ENCODE data around the gene DOCK7. TPM values are rescaled to one million over a fixed set of nuclear protein-coding genes. Genes with fewer than 3 reads are reported as not detected.
"Not testable (repeated sequence)": the region's sequence is repeated elsewhere in the genome, so short reads cannot be mapped to it uniquely, and the experiment has no call there.

The DOCK7 gene, protein sequence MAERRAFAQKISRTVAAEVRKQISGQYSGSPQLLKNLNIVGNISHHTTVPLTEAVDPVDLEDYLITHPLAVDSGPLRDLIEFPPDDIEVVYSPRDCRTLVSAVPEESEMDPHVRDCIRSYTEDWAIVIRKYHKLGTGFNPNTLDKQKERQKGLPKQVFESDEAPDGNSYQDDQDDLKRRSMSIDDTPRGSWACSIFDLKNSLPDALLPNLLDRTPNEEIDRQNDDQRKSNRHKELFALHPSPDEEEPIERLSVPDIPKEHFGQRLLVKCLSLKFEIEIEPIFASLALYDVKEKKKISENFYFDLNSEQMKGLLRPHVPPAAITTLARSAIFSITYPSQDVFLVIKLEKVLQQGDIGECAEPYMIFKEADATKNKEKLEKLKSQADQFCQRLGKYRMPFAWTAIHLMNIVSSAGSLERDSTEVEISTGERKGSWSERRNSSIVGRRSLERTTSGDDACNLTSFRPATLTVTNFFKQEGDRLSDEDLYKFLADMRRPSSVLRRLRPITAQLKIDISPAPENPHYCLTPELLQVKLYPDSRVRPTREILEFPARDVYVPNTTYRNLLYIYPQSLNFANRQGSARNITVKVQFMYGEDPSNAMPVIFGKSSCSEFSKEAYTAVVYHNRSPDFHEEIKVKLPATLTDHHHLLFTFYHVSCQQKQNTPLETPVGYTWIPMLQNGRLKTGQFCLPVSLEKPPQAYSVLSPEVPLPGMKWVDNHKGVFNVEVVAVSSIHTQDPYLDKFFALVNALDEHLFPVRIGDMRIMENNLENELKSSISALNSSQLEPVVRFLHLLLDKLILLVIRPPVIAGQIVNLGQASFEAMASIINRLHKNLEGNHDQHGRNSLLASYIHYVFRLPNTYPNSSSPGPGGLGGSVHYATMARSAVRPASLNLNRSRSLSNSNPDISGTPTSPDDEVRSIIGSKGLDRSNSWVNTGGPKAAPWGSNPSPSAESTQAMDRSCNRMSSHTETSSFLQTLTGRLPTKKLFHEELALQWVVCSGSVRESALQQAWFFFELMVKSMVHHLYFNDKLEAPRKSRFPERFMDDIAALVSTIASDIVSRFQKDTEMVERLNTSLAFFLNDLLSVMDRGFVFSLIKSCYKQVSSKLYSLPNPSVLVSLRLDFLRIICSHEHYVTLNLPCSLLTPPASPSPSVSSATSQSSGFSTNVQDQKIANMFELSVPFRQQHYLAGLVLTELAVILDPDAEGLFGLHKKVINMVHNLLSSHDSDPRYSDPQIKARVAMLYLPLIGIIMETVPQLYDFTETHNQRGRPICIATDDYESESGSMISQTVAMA (N-terminal part only)
- total RNA-seq = 10 to 100 TPM; 11.3 to 16.0 TPM
- long read RNA-seq, partial matches to known transcripts = 1 of 2 reads
- long read RNA-seq, other reads (novel, unspliced or antisense) = 0 of 2 reads

DNA sequence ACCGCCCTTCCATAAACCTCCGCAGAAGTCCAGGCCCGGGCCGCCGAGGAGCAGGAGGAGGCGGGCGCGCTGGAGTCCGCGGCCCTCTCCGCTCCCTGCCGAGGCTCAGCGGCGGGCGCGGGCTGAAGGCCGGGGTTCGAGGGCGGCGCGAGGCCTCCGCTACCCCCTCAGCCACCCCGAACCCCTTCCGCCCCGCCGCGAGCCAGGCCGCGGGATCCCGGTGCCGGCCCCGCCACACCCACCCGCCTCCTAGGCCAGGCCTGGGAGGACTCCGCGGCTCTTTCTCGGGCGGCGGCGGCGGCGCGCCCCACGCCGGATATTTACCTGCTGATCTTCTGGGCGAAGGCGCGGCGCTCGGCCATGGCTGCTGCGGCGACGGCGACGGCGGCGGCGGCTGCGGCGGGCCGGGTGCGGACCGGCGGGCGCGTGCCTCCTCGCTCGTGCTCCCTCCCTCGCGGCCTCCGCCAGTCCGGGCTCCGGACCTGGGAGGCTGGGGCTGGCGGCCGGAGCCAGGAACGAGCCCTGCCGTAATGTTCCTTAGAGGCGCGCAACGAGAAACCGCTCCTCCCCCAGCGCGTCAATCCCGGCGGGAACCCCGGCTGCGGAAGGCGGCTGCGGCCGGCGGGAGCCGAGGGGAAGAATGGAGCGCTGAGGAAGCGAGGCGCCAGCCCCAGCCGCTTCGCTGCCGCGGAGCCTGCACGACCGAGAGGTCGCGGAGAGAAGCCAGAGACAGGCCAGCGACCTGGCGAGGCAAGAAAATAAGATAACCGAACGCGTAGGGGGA, at the start of gene DOCK7:
DOCK7 (minus strand) TSS at position 484 of the 784 bp plus-strand sequence; CDS start at position 362, 122 bp downstream.
- intact Hi-C loops (cut with DNase I) = no loop called here
- peak; percentile 81 for DNase-seq
- peak; percentile 90 to 93 for ATAC-seq

DNA sequence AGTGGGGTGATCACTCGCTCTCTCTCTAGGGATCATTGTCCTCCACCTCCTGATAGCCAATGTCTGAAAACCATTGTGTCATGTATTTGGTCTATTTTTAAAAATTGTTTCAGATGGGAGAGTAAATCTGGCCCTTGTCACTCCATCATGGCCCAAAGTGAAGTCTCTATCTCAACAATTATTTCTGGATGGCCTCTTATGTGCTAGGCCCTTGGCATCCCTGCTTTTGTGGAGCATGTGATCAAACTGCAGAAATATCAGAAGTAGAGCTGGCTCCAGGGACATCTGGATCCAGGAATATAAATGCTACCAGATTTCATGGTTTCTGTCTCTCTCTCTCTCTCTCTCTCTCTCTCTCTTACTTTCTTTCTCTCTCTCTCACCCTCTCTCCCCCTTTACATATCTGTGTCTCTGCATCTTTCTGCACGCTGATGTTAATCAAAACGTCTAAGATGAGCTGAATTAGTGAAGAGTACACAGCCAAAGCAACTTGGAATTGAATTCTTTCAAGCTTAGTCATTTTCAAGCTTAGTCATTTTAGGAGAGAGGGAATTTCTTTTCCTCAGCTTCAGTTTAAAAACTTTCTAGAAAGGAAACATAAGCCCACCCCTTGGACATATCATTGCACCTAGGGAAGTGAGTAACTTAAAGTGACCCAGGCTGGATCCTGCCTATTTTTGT, 47.4 kb upstream of the DOCK7 start:
- DNase-seq (no peak), ATAC-seq (peak; percentile 35 to 47)
- intact Hi-C loops (cut with DNase I) = loop anchor here in 1 of 2 donors (5.0 kb wide), 1 partner anchor 203 kb away; no protein-coding TSS in a partner anchor

DNA sequence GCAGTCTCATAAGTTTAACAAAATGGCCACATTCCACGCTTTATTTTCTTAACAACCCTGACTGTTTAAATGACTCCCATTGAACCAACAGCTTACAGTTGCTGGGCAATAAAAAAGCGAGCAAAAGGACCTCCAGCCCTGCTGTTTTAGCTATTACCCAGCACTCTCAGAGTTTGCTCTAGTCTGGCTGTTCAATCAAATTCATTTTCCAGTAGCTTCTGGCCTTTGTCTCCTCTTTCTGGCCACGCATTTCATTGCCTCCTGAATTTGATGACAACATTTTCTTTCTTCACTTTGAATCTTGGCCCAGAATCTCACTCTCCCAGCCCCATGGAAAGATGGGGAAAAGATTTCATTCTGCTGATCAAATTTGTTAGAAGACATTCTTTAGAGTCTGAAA, 44.1 kb upstream of the DOCK7 start:
- intact Hi-C loops (cut with DNase I) = no loop called here
- ATAC-seq (no peak), DNase-seq (no peak)

DNA sequence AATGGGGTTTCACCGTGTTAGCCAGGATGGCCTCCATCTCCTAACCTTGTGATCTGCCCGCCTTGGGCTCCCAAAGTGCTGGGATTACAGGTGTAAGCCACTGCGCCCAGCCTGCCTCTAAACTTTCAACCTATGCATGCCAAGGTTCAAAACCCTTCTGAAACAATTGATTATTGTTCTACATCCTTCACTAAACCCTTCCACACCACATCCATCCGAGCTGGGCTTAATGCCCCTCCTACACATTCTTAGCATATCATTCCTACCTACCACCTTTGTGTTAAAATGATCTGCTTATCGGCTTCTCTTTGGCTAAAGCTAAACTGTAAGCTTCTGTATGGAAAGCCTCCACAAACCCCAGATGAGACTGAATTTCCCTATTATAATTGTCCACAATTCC, 40.8 kb upstream of the DOCK7 start:
- ATAC-seq (no peak), DNase-seq (no peak)
- intact Hi-C loops (cut with DNase I) = no loop called here

DNA sequence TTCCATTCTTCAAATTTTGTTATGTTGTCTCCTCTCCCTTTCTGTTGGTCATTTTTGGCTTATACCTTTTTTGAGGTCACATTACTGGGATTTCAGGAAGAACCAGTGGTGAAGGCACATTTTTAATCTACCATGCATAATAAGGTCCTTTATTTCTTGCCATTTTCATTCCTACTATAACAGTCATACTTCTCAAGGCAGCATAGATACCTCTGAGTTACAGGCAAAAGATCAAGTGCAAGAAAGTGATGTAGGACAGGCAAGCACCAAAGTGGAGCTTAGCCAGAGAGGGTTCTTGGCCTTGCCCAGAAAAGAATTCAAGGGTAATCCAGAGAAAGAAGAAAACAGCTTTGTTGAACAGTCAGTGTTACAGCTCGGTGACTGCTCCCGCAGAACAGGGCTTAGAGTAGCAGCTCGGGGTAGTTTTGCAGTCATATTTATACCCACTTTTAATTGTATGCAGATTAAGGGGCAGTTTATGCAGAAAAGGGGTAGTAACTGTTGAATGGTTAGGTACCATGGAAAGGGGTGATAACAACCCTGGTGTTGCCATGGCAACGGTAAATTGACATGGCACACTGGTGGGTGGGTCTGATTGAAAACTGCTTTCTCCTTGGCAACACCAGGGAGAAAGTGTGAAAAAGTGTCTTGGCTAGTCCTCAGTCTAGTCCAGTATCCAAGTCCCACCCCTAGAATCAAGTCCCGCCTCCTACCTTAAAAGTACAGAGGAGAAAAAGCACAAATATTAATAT, 39.6 kb upstream of the DOCK7 start:
- ATAC-seq = no peak
- intact Hi-C loops (cut with DNase I) = no loop called here

DNA sequence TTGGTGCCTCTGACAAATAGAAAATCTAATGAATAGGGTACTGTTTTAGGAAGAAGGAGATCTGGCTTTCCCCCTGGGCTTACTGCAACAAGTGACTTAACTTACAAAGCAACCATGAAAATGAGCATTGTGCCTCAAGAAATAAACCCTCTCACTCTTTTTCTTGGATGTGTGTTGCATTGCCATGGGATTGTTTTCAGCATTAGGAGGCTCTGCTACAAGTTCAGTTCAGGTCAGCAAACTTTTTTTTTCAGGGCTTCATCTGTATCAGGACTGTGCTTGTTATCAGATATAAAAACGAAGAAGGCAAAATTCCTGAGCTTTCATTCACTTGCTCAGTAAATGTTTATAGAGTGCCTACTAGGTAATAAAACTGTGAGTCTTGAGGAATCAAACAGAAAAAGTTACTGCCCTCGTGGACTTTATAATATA, 37.8 kb upstream of the DOCK7 start:
- intact Hi-C loops (cut with DNase I) = no loop called here

More for the DNA sequence above, 39.6 kb upstream of the DOCK7 start:
- DNase-seq = no peak

DNA sequence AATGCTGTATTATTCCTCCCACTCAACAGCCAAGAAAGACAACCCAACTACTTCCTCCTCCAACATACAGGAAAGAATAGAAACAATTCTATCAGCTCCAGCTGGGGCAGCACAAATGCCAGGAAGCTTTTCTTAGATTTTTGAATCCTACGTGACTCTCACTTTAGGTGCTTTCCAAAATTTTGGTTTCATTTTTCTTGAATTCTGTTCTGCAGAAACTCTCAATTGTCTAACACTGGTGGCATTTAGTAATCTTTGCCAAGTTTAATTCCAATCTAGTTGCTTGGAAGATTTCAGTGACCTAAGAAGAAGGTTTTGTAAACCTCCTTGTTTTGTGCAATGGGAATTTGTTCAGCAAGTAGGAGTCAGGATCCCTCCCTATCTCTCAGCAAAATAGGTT, 37.1 kb upstream of the DOCK7 start:
- intact Hi-C loops (cut with DNase I) = no loop called here
- ATAC-seq = peak; percentile 19 to 67
- DNase-seq = peak; percentile 31

More for the DNA sequence above, 37.8 kb upstream of the DOCK7 start:
- peak in 1 of 2 donors; percentile 48 for ATAC-seq
- no peak for DNase-seq

DNA sequence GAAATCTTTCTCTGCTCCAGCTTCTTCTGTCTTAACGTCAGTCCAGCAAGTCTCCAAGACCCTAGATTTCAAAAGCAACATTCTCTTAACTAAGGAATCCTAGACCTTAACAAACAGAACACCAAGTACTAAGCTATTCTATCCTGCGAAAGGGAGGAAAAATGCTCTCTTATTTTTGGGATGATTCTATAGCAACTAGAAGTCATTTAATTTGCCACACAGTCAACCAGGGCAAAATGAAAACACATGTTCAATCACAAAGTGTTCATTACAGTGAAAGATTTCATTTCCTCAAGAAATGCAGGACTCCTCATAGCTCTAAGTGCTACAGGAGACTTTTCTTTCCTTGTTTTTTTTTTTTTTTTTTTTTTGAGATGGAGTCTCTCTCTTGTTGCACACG, 36.2 kb upstream of the DOCK7 start:
- intact Hi-C loops (cut with DNase I) = no loop called here
- no peak for ATAC-seq
- DNase-seq = no peak

DNA sequence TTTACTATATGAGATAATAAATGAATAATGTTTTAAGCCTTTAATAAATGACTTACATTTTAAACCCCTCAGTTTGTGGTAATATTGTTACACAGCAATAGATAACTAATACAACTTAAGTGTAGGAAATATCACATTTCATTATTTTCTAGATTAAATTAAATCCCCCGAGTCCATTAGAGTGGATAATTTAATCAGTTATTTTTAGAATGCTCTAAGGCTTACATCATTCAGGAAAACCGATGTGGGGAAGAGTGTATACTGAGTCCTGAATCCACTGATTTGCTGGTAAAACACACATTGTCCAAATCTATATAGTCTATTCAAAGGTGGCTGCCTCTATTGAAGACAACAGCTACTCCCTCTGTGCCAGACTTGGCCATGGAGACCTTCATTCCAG, 35.7 kb upstream of the DOCK7 start:
- DNase-seq (no peak), ATAC-seq (no peak)
- intact Hi-C loops (cut with DNase I) = no loop called here

DNA sequence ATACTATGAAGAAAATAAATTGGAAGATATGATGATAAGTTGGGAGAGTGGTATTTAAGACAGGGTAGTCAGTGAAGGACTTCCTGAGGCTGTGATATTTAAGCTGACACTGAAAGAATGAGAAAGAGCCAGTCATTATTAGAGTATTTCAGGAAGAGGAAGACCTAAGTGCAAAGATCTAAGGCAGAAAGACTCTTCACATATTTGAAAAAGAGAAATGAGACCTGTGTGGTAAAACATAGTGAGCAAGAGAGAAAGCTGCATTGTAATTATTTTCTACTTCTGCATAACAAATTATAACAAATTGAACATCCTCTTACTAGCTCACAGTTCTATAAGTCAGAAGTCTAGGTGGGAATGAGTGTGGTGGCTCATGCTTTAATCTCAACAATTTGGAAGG, 34.6 kb upstream of the DOCK7 start:
- intact Hi-C loops (cut with DNase I) = no loop called here
- DNase-seq (no peak), ATAC-seq (peak in 1 of 2 donors; percentile 40)

DNA sequence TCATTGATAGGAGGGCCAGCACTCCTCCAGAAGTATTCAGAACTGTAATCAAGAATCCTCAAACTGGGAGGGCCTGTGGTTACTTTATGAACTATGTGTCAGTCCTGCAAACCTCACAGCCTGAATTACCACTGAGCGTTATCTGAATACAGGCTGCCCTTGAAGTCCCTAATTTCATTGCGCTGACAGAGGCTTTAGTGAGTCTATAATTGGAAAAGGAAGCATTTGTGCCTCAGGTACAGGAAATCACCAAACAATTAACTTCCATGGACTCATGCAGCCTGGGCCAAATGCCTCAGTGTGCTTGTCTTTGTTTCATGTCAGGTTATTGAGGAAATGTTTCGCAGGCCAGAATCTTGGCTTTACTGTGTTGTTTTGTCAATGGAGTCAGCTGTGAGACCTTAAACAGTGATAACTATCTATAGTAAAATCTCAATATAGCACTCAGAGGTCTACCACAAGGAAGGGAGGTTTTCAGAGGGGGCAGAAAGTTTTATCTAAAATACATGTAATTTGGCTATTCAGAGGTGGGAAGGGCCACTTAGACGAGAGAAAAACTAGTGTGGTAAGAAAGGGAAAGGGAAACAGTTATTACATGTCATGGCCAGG, 32.9 kb upstream of the DOCK7 start:
- ATAC-seq = no peak
- intact Hi-C loops (cut with DNase I) = no loop called here
- no peak for DNase-seq

DNA sequence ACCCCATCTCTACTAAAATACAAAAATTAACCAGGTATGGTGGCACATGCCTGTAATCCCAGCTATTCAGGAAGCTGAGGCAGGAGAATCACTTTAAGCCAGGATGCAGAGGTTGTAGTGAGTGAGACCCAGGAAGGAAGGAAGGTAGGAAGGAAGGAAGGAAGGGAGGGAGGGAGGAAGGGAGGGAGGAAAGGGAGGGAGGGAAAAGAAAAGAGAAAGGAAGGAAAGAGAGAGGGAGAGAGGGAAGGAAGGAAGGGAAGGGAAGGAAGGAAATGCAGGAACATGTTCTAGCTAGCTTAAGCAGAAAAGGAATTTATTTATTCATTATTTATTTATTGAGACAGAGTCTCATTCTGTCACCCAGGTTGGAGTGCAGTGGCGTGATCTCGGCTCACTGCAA, 30.2 kb upstream of the DOCK7 start:
- intact Hi-C loops (cut with DNase I); DNase-seq; ATAC-seq: not testable (repeated sequence)

DNA sequence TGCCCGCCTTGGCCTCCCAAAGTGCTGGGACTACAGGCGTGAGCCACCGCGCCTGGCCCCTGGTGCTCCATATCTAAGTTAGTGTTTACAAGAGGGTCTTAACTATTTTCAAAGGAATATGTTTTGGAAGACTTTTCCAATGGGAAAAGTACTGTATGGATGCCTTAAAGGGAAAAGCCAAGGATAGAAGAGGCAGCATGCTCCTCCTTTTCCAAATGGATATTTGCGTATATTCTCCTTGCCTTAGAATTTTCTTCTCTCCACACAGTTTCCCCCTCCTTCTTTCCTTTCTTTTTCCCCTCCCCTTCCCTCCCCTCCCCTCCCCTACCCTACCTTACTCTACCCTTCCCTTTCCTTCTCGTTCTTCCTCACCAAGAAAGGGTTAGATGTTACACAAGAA, 29.3 kb upstream of the DOCK7 start:
- DNase-seq (no peak), ATAC-seq (no peak)
- intact Hi-C loops (cut with DNase I) = no loop called here

DNA sequence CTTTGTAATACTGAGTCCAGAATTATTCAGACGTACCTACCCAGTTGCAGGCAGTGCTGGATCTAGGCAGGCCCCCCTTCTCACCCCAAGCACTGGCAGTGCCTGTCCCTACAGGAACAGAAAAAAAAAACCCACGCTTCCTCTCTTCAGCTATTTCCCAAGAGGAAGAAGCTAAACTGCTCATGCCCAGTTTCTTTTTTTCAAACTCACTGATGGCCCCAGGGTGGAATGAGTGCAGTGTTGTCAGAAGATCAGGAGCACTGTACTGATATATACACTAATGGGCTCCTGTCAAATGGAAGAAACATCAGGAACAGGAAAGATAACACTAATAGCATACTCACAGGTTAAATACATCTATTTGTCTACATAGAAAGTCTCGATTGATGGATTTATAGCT, 28.2 kb upstream of the DOCK7 start:
- ATAC-seq (no peak), DNase-seq (no peak)
- intact Hi-C loops (cut with DNase I) = no loop called here

DNA sequence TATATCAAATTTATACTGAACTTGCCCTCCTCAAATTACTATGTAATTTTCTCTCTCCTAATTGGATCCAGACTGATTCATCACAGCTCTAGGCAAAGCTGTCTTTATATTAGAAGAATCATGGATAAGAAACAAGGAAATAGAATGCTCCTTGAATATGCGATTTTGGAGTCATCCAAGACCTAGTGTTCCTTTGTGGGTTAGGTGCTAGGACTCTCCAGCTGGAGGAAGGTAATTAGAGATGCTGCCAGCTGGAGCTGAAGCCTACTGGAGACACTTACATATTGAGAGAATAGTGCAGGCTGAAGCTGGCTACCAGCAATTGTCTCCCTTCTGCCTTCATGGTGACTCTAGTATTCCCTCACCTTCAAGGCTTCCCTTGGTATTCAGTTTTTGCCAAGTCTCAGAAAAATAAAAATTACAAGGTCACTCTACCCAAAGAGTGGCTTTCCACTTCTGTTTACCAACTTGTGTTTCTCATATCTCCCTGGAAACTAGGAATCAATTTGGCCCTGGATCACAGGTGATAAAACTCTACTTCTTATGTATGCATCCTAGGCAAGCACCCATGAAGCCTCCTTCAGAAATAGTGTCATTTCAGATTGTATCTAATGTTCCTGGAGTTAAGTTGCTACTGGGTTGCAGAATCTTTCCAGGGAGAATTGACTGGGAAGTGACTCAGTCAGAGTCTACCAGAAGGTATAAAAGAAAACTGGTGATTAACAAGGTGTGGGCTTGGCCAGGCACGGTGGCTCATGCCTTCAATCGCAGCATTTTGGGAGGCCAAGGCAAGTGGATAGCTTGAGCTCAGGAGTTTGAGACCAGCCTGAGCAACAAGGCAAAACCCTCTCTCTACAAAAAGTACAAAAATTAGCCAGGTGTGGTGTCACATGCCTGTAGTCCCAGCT, 24.4 kb upstream of the DOCK7 start:
- DNase-seq (no peak), ATAC-seq (no peak)
- intact Hi-C loops (cut with DNase I) = no loop called here

DNA sequence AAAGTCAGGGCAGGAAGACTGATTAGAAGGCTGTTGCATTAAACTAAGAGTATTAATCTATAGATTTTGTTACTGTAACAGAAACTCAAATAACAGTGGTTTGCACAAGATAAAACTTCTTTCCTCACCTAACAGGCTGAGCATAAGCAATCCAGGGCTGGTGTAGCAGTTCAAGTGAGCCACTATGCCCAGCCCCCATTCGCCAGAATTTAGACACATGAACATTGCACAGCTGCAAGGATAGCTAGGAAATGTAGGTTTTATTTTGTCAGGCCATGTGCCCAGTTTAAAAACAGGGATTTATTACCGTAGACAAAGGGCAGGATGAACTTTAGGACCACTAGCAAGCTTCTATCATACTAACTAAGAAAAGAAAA, 19.5 kb upstream of the DOCK7 start:
- no peak for DNase-seq
- no peak for ATAC-seq
- intact Hi-C loops (cut with DNase I) = no loop called here

All from left cardiac atrium (tissue), 4 donors.